ENCODE data around the gene SUPT7L.
"Not testable (repeated sequence)": the region's sequence is repeated elsewhere in the genome, so short reads cannot be mapped to it uniquely, and the experiment has no call there.

The SUPT7L gene

GRCh38 chr2:27663285-27664153, at the start of gene SUPT7L, which contains the start of gene SLC4A1AP:
TSS of gene SUPT7L (minus strand) at chr2:27663614. CDS start at chr2:27662192, 1,422 bp downstream.
TSS of gene SLC4A1AP (plus strand) at chr2:27663889. CDS start at chr2:27663915, 26 bp downstream.
- peak; percentile 77 for DNase-seq

GRCh38 chr2:27713201-27713600, 49.8 kb upstream of the SUPT7L start:
- no peak for DNase-seq

GRCh38 chr2:27712522-27712921, 49.1 kb upstream of the SUPT7L start:
- DNase-seq, result no peak

- DNase-seq, result no peak
Measured at GRCh38 chr2:27711804-27712203, 48.4 kb upstream of the SUPT7L start.

- DNase-seq, result no peak
Measured at GRCh38 chr2:27710640-27711430, 47.4 kb upstream of the SUPT7L start.

GRCh38 chr2:27709960-27710575, 46.7 kb upstream of the SUPT7L start:
- no peak for DNase-seq

GRCh38 chr2:27709326-27709725, 45.9 kb upstream of the SUPT7L start:
- DNase-seq, result no peak

- no peak for DNase-seq
Measured at GRCh38 chr2:27708666-27709065, 45.3 kb upstream of the SUPT7L start.

GRCh38 chr2:27708257-27708654, 44.8 kb upstream of the SUPT7L start:
- DNase-seq, result no peak

- DNase-seq, result no peak
Measured at GRCh38 chr2:27707462-27708256, 44.2 kb upstream of the SUPT7L start.

- DNase-seq, result peak; percentile 55
Measured at GRCh38 chr2:27705851-27706622, 42.6 kb upstream of the SUPT7L start.

- no peak for DNase-seq
Measured at GRCh38 chr2:27704342-27704876, 41.0 kb upstream of the SUPT7L start.

- peak; percentile 76 for DNase-seq
Measured at GRCh38 chr2:27703638-27704341, 40.4 kb upstream of the SUPT7L start.

- no peak for DNase-seq
Measured at GRCh38 chr2:27702302-27702701, 38.9 kb upstream of the SUPT7L start.

- no peak for DNase-seq
Measured at GRCh38 chr2:27701676-27702075, 38.3 kb upstream of the SUPT7L start.

GRCh38 chr2:27697660-27698059, 34.2 kb upstream of the SUPT7L start:
- no peak for DNase-seq

- no peak for DNase-seq
Measured at GRCh38 chr2:27690052-27690451, 26.6 kb upstream of the SUPT7L start.

- no peak for DNase-seq
Measured at GRCh38 chr2:27689424-27689823, 26.0 kb upstream of the SUPT7L start.

GRCh38 chr2:27687232-27687631, 23.8 kb upstream of the SUPT7L start:
- no peak for DNase-seq

- DNase-seq, result no peak
Measured at GRCh38 chr2:27685577-27685976, 22.2 kb upstream of the SUPT7L start.

GRCh38 chr2:27685006-27685405, 21.6 kb upstream of the SUPT7L start:
- DNase-seq, result not testable (repeated sequence)
